ENCODE measurements around the gene THSD4. TPM values are rescaled to one million over a fixed set of nuclear protein-coding genes. Genes with fewer than 3 reads are reported as not detected.

Gene THSD4
- total and polyA plus RNA-seq, 2 of the 8 experiments (the other 6 are each of a cell fraction or from before 2014, with no cell fraction given), result 2.5 to 6.2 TPM

GRCh38 chr15:71687902-71688508 is 572.7 kb downstream of the THSD4 start (continued):
- TF ChIP-seq USF2 (IDR thresholded peaks at IDR 0.05; ENCODE audit: low read length) (no peak), CTBP2 (IDR thresholded peaks at IDR 0.05; ENCODE audit: borderline replicate concordance, insufficient read depth, insufficient read length, low read length) (no peak), JUND (IDR thresholded peaks at IDR 0.05; ENCODE audit: low read length) (no peak), EP300 (IDR thresholded peaks at IDR 0.05; ENCODE audit: borderline replicate concordance in 1 of 2, low read depth in 2 of 2, low read length in 2 of 2) (no peak), CHD2 (IDR thresholded peaks at IDR 0.05; ENCODE audit: low read length) (no peak), MAFK (IDR thresholded peaks at IDR 0.05; ENCODE audit: low read depth, low read length) (no peak), RAD21 (IDR thresholded peaks at IDR 0.05 in 1 of 2, conservative IDR thresholded peaks at IDR 0.05 in 1 of 2; ENCODE audit: low read depth in 2 of 2, low read length in 2 of 2) (no peak), BCL11A (IDR thresholded peaks at IDR 0.05; ENCODE audit: low read depth in 2 of 2, low read length in 2 of 2) (no peak), CBX5 (IDR thresholded peaks at IDR 0.05; ENCODE audit: low read depth, low read length) (no peak)

All from H1 (cell line).